NCI-H1092 treated with DMSO at 0.1 percent for 48 hours (cell line): Measurements from ENCODE around the gene NBEAL2.

ENCODE experiments used
- DNase-seq: peaks from one replicate; lab custom pipeline; 2025; lab: John Stamatoyannopoulos, UW

NBEAL2 gene

DNA sequence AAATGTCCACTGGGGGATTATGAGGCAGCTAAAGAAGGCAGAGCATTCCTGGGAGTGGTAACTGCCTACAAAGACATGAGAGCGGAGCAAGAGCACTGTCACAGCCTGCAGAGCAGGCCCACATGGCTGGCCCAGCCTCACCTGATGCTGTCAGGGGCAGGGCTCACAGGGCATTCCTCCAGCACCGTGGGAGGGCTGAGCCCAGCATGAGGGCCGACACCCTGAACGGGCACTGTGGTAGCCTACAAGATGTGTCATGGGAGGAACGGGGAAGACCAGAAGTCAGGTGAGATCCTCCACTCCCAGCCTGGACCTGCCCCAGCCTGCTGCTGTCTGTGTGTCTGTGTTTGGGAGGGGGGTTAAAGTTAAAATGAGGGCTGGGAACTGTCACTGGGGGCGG is 33.0 kb upstream of the NBEAL2 start:
- no peak for DNase-seq

GRCh38 chr3:46946856-46947545 is 32.5 kb upstream of the NBEAL2 start:
- DNase-seq, result no peak

GRCh38 chr3:46947546-46947901 is 31.9 kb upstream of the NBEAL2 start:
- no peak for DNase-seq

GRCh38 chr3:46947981-46948791 is 31.3 kb upstream of the NBEAL2 start:
- no peak for DNase-seq

GRCh38 chr3:46948830-46949671 is 30.4 kb upstream of the NBEAL2 start:
- no peak for DNase-seq

DNA sequence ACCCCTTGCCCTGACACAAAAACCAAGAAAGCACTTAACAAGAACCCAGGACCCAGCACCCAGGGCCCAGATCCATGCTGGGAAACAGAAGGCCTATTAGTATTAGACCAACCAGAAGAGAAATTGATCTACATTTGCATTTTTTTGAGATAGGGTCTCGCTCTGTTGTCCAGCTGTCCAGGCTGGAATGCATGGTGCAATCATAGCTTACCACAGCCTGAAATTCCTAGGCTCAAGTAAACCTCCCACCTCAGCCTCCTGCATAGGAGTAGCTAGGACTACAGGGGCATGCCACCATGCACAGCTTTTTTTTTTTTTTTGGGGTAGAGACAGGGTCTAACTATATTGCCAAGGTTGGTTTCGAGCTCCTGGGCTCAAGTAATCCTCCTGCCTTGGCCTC is 29.3 kb upstream of the NBEAL2 start:
- DNase-seq, result no peak

- DNase-seq, result no peak
These were observed 28.7 kb upstream of the NBEAL2 start for GRCh38 chr3:46950650-46951241.

GRCh38 chr3:46952813-46953212 is 26.7 kb upstream of the NBEAL2 start:
- no peak for DNase-seq

DNA sequence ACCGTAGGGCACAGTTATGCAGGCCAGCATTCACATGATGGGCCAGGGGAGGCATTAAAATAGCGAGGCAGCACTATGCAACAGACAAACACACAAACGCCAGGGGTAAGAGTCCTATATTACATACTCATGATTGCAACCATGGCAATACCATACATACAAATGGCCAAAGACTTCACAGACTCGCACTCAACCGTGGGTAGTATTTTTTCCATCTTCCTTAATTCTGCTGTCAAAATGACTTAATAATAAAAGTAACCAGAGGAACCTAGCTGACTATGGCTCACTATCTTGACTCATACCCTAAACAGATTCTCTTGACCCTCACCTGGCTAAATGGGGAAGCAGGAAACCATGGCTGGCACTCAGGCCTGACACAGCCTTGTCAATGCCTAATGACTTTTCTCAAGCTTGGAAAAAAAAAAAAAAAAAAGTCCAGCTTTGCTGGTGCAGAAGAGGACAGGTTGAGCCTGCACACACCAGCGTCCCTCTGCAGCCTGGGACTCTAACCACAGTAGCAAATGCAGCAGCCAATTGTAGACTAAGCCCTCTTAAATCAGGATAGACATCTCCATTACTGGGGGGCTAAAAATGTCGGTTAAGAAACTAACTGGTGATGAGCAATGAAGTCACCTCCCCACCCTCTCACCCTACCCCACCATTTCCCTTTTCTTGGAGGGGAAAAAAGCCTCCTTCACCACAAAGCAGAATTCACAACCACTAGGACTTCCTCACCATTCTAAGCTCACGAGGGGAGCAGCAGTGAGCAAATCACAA is 26.0 kb upstream of the NBEAL2 start:
- no peak for DNase-seq

GRCh38 chr3:46954178-46954577 is 25.3 kb upstream of the NBEAL2 start:
- DNase-seq, result no peak

GRCh38 chr3:46955157-46955556 is 24.3 kb upstream of the NBEAL2 start:
- DNase-seq, result no peak

- no peak for DNase-seq
These were observed 23.6 kb upstream of the NBEAL2 start for GRCh38 chr3:46955801-46956259.

- no peak for DNase-seq
These were observed 22.2 kb upstream of the NBEAL2 start for GRCh38 chr3:46957092-46957820.

GRCh38 chr3:46958467-46959160 is 20.9 kb upstream of the NBEAL2 start:
- no peak for DNase-seq

GRCh38 chr3:46959161-46959511 is 20.3 kb upstream of the NBEAL2 start:
- DNase-seq, result no peak

- no peak for DNase-seq
These were observed 19.3 kb upstream of the NBEAL2 start for GRCh38 chr3:46960081-46960701.

GRCh38 chr3:46960835-46961234 is 18.6 kb upstream of the NBEAL2 start:
- DNase-seq, result no peak

- DNase-seq, result no peak
These were observed 17.0 kb upstream of the NBEAL2 start for GRCh38 chr3:46962427-46962826.

- DNase-seq, result no peak
These were observed 16.5 kb upstream of the NBEAL2 start for GRCh38 chr3:46962990-46963389.
